Esophagus muscularis mucosa (tissue), 4 donors: ENCODE measurements around the gene KCTD16. TPM values are rescaled to one million over a fixed set of nuclear protein-coding genes. Genes with fewer than 3 reads are reported as not detected.

ENCODE experiments used
- DNase-seq: peaks from one replicate; pipeline ENCODE4 v3.0.0-alpha.2; 2017; ENCODE audit errors: extremely low spot score
- H3K27ac ChIP-seq, 4 donors: fragments of 200-600 bp; sonication (generic); replicated peaks in 1 of 4; 1 replicate in 3 of 4; 2 replicates in 1 of 4; pipeline ENCODE4 v1.5.1; 2016 to 2019; ENCODE audit warnings: mild to moderate bottlenecking in 1 of 4
- H3K27me3 ChIP-seq, 4 donors: fragments of 200-600 bp; sonication (generic); one replicate each; pipeline versions ENCODE4 v1.5.1 to v1.6.0; 2016 to 2019
- H3K36me3 ChIP-seq, 4 donors: fragments of 200-600 bp; sonication (generic); one replicate each; pipeline ENCODE4 v1.5.1; 2016 to 2019
- H3K4me1 ChIP-seq, 4 donors: fragments of 200-600 bp; sonication (generic); one replicate each; pipeline ENCODE4 v1.5.1; 2016 to 2019
- H3K4me3 ChIP-seq, 4 donors: fragments of 200-600 bp; sonication (generic); 1 replicate in 2 of 4; 2 replicates in 2 of 4; pipeline ENCODE4 v1.5.1; 2016 to 2019; ENCODE audit warnings: mild to moderate bottlenecking in 4 of 4, moderate library complexity in 1 of 4
- H3K9me3 ChIP-seq, 4 donors: fragments of 200-600 bp; sonication (generic); 1 replicate in 3 of 4; 2 replicates in 1 of 4; pipeline ENCODE4 v1.5.1; 2016 to 2019
- CTCF ChIP-seq, 3 experiments: fragments of 200-600 bp in 2 of 3; fragments of 450-650 bp in 1 of 3; sonication (generic) in 2 of 3; IDR thresholded peaks; one replicate each; pipeline ENCODE4 v1.5.1; 2017 to 2019; ENCODE audit warnings: antibody characterized with exemption in 3 of 3, mild to moderate bottlenecking in 2 of 3, moderate library complexity in 1 of 3
- EP300 ChIP-seq: sonication (generic); formaldehyde crosslinking; IDR thresholded peaks from one replicate; pipeline ENCODE4 v1.6.1; 2017; ENCODE audit warnings: antibody characterized with exemption
- POLR2A ChIP-seq: fragments of 450-650 bp; IDR thresholded peaks from one replicate; pipeline ENCODE4 v1.6.1; 2017; ENCODE audit warnings: antibody characterized with exemption, moderate library complexity, mild to moderate bottlenecking, low read depth
- POLR2AphosphoS5 ChIP-seq, 2 donors: sonication (generic); formaldehyde crosslinking; IDR thresholded peaks; one replicate each; pipeline ENCODE4 v1.6.1; 2017; ENCODE audit warnings: antibody characterized with exemption in 2 of 2
- WGBS: methylation state at CpG from one replicate; pipeline ENCODE4 v1.1.5; 2018; 5-methylcytosine and 5-hydroxymethylcytosine counted together
- intact Hi-C: fragments of 100-400 bp; cut with DNase I; formaldehyde crosslinking; loops from one replicate; pipeline ENCODE4 v1.15.1; 2023
- total RNA-seq, 4 donors: library from RNA; depleted of rRNA; stranded (reverse); fragments of >200 nt; gene quantifications; one replicate each; pipeline versions ENCODE4 v1.1.0 to v1.2.1, GENCODE V29; 2016

The KCTD16 gene
- total RNA-seq, 4 donors from 2014 or later, result under 0.01 to 0.11 (median under 0.01) TPM; not detected in 1

GRCh38 chr5:144352330-144352729 lies 181.7 kb downstream of the KCTD16 start:
- 42% methylated on average over 4 of the region's 4 CpGs for WGBS
- TF ChIP-seq CTCF (IDR thresholded peaks at IDR 0.05) (no peak), POLR2A (no peak), POLR2AphosphoS5 (IDR thresholded peaks at IDR 0.05) (no peak), EP300 (no peak)
- intact Hi-C loops, result no loop called here
- H3K36me3 ChIP-seq, result no peaks in the 10 kb centered on the region
- H3K27me3 ChIP-seq, result no peaks in the 10 kb centered on the region
- no peaks in the 10 kb centered on the region for H3K9me3 ChIP-seq
- H3K4me3 ChIP-seq, result no peak overlapping the region
- no peak overlapping the region for H3K27ac ChIP-seq
- no peak for DNase-seq
- peaks cover 0 to 11% (median 8%) of the 10 kb centered on the region in 4 donors for H3K4me1 ChIP-seq

GRCh38 chr5:144352732-144353317 lies 182.2 kb downstream of the KCTD16 start:
- intact Hi-C loops, result no loop called here
- WGBS, result 39% methylated on average over 4 of the region's 4 CpGs
- Histone ChIP-seq H3K36me3 (no peaks in the 10 kb centered on the region), H3K27me3 (no peaks in the 10 kb centered on the region), H3K9me3 (no peaks in the 10 kb centered on the region), H3K4me3 (no peak overlapping the region), H3K4me1 (peaks cover 0 to 11% (median 8%) of the 10 kb centered on the region in 4 donors), H3K27ac (no peak overlapping the region)
- TF ChIP-seq POLR2A (no peak), CTCF (IDR thresholded peaks at IDR 0.05) (no peak), POLR2AphosphoS5 (IDR thresholded peaks at IDR 0.05) (no peak), EP300 (no peak)
- no peak for DNase-seq

- Histone ChIP-seq H3K36me3 (no peaks in the 10 kb centered on the region), H3K4me3 (no peak overlapping the region), H3K9me3 (no peaks in the 10 kb centered on the region), H3K4me1 (peaks cover 0 to 11% (median 8%) of the 10 kb centered on the region in 4 donors), H3K27me3 (no peaks in the 10 kb centered on the region), H3K27ac (no peak overlapping the region)
- 82% methylated on average over 1 of the region's 1 CpG for WGBS
- no peak for DNase-seq
- intact Hi-C loops, result no loop called here
- TF ChIP-seq POLR2AphosphoS5 (IDR thresholded peaks at IDR 0.05) (no peak), EP300 (no peak), POLR2A (no peak), CTCF (IDR thresholded peaks at IDR 0.05) (no peak)
Observed at GRCh38 chr5:144356489-144356888, 185.8 kb downstream of the KCTD16 start.

GRCh38 chr5:144361406-144361805 lies 190.7 kb downstream of the KCTD16 start:
- TF ChIP-seq EP300, result no peak
- no peak for TF ChIP-seq CTCF (IDR thresholded peaks at IDR 0.05)
- TF ChIP-seq POLR2AphosphoS5 (IDR thresholded peaks at IDR 0.05), result no peak
- TF ChIP-seq POLR2A, result no peak
- Histone ChIP-seq H3K4me1 (no peaks in the 10 kb centered on the region), H3K27ac (no peak overlapping the region), H3K4me3 (no peak overlapping the region), H3K9me3 (no peaks in the 10 kb centered on the region), H3K27me3 (peaks cover 0 to 4% (median 0%) of the 10 kb centered on the region in 4 donors), H3K36me3 (no peaks in the 10 kb centered on the region)
- 80% methylated on average over 2 of the region's 2 CpGs for WGBS
- intact Hi-C loops, result no loop called here
- DNase-seq, result no peak

DNA sequence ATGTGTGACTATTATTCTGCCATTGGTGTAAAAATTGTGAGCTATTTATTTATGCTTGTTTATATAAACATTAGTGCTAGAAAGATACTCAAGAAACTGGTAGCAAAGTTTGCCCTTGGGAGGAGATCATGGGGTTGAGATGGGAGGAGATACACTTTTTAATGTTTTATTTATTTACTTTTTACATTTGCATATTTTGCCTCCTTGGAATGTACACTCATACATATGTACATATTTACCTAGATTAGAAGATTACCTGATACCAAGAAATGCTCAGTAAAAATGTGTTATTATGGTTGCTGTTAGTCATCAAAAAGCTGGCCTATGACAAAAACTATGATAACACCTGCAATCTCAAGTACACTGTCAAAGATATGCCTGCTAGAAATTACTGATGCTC lies 195.2 kb downstream of the KCTD16 start:
- H3K4me1 ChIP-seq, result peaks cover 0 to 3% (median 0%) of the 10 kb centered on the region in 4 donors
- DNase-seq, result no peak
- no peak overlapping the region for H3K27ac ChIP-seq
- H3K4me3 ChIP-seq, result no peak overlapping the region
- intact Hi-C loops, result no loop called here
- no peaks in the 10 kb centered on the region for H3K9me3 ChIP-seq
- TF ChIP-seq POLR2AphosphoS5 (IDR thresholded peaks at IDR 0.05), result no peak
- no peak for TF ChIP-seq CTCF (IDR thresholded peaks at IDR 0.05)
- no peak for TF ChIP-seq POLR2A
- no peak for TF ChIP-seq EP300
- H3K36me3 ChIP-seq, result no peaks in the 10 kb centered on the region
- peaks cover 0 to 7% (median 0%) of the 10 kb centered on the region in 4 donors for H3K27me3 ChIP-seq
